ENCODE measurements around the gene HMGB2.

The HMGB2 gene

GRCh38 chr4:173288296-173288695 is 45.9 kb downstream of the HMGB2 start:
- no peak for TF ChIP-seq TAF1 (IDR thresholded peaks at IDR 0.05; ENCODE audit: low read depth)
- TF ChIP-seq TCF12 (IDR thresholded peaks at IDR 0.05; ENCODE audit: low read depth), result no peak
- peak; percentile 46 for TF ChIP-seq RAD21 (IDR thresholded peaks at IDR 0.05; ENCODE audit: low read depth)
- TF ChIP-seq EGR1 (IDR thresholded peaks at IDR 0.05), result no peak

GRCh38 chr4:173287486-173287885 is 46.7 kb downstream of the HMGB2 start:
- no peak for TF ChIP-seq ZBTB7A (IDR thresholded peaks at IDR 0.05; ENCODE audit: low read depth)

GRCh38 chr4:173284463-173284862 is 49.7 kb downstream of the HMGB2 start:
- TF ChIP-seq EP300 (IDR thresholded peaks at IDR 0.05; ENCODE audit: borderline replicate concordance) (no peak), TEAD4 (IDR thresholded peaks at IDR 0.05) (no peak), TAF1 (IDR thresholded peaks at IDR 0.05; ENCODE audit: low read depth) (no peak), CEBPB (IDR thresholded peaks at IDR 0.05) (no peak)

GRCh38 chr4:173282626-173283025 is 51.5 kb downstream of the HMGB2 start:
- TF ChIP-seq YY1 (IDR thresholded peaks at IDR 0.05; ENCODE audit: low read depth) (no peak), CREB1 (IDR thresholded peaks at IDR 0.05; ENCODE audit: low read depth) (no peak), REST (IDR thresholded peaks at IDR 0.05; ENCODE audit: low read depth) (no peak), TEAD4 (IDR thresholded peaks at IDR 0.05) (no peak), EGR1 (IDR thresholded peaks at IDR 0.05) (no peak), NFIC (IDR thresholded peaks at IDR 0.05) (no peak), RAD21 (IDR thresholded peaks at IDR 0.05; ENCODE audit: low read depth) (no peak), CEBPB (IDR thresholded peaks at IDR 0.05) (no peak), EP300 (IDR thresholded peaks at IDR 0.05; ENCODE audit: borderline replicate concordance) (no peak), MAX (IDR thresholded peaks at IDR 0.05) (no peak), ZBTB7A (IDR thresholded peaks at IDR 0.05; ENCODE audit: low read depth) (no peak), TCF12 (IDR thresholded peaks at IDR 0.05; ENCODE audit: low read depth) (no peak), USF1 (IDR thresholded peaks at IDR 0.05) (no peak), FOXM1 (IDR thresholded peaks at IDR 0.05; ENCODE audit: borderline replicate concordance, low read depth) (no peak), TAF1 (IDR thresholded peaks at IDR 0.05; ENCODE audit: low read depth) (no peak)

GRCh38 chr4:173282256-173282562 is 51.9 kb downstream of the HMGB2 start:
- TF ChIP-seq CREB1 (IDR thresholded peaks at IDR 0.05; ENCODE audit: low read depth) (no peak), REST (IDR thresholded peaks at IDR 0.05; ENCODE audit: low read depth) (no peak), EGR1 (IDR thresholded peaks at IDR 0.05) (no peak), TAF1 (IDR thresholded peaks at IDR 0.05; ENCODE audit: low read depth) (no peak), CEBPB (IDR thresholded peaks at IDR 0.05) (no peak), YY1 (IDR thresholded peaks at IDR 0.05; ENCODE audit: low read depth) (no peak), EP300 (IDR thresholded peaks at IDR 0.05; ENCODE audit: borderline replicate concordance) (no peak), TCF12 (IDR thresholded peaks at IDR 0.05; ENCODE audit: low read depth) (no peak), FOXM1 (IDR thresholded peaks at IDR 0.05; ENCODE audit: borderline replicate concordance, low read depth) (no peak), ZBTB7A (IDR thresholded peaks at IDR 0.05; ENCODE audit: low read depth) (no peak)

- TF ChIP-seq ZBTB7A (IDR thresholded peaks at IDR 0.05; ENCODE audit: low read depth), result no peak
- TF ChIP-seq CREB1 (IDR thresholded peaks at IDR 0.05; ENCODE audit: low read depth), result no peak
- no peak for TF ChIP-seq MAX (IDR thresholded peaks at IDR 0.05)
- no peak for TF ChIP-seq EP300 (IDR thresholded peaks at IDR 0.05; ENCODE audit: borderline replicate concordance)
- TF ChIP-seq NFIC (IDR thresholded peaks at IDR 0.05), result no peak
- no peak for TF ChIP-seq EGR1 (IDR thresholded peaks at IDR 0.05)
- no peak for TF ChIP-seq TCF12 (IDR thresholded peaks at IDR 0.05; ENCODE audit: low read depth)
Measured at GRCh38 chr4:173281406-173282255, 52.5 kb downstream of the HMGB2 start.

Data from Ishikawa (cell line).